ENCODE results near the gene COTL1.
"Not testable (repeated sequence)": the region's sequence is repeated elsewhere in the genome, so short reads cannot be mapped to it uniquely, and the experiment has no call there.

The COTL1 gene

GRCh38 chr16:84574191-84574590 lies 43.7 kb downstream of the COTL1 start:
- DNase-seq (ENCODE audit: low read depth in 2 of 2, low spot score in 1 of 2): no peak

DNA sequence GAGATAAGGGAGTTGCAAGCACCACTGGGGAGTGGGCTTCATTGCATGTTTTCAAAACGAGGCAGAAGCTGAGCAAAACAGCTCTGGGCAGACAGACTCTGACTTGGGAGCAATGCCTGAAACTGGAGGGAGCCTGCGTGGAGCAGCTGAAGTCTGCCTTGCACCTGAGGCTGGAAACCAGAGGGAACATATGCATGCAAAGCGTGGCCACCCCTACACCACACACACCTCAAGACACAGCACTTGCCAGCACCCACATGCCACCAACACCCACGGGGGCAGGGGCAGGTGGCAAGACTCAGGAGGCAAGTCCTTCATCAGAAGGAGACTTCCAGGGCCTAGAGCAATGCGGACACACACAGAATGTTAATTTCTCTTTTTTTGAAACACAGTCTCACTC lies 45.8 kb downstream of the COTL1 start:
- DNase-seq (ENCODE audit: low read depth in 2 of 2, low spot score in 1 of 2): no peak

DNA sequence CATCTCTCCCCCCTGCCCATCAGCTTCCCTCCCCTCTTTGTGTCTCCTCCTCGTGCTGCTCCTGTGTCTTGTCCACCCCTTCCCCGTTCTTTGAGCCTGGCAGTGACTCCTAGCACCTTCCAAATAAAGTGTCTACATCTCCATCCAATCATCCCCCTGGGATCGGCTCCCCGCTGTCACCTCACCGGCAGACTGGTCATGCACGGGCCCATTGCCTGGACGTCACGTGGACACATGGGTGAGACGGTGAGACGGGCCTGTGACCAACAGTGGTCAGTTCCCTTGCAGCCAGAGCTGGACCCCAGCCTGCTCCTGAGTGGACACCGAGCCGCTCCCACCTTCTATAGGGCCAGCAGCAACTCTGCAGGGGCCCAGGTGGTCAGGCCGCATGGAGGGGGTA lies 46.4 kb downstream of the COTL1 start:
- DNase-seq (ENCODE audit: low read depth in 2 of 2, low spot score in 1 of 2): no peak

DNA sequence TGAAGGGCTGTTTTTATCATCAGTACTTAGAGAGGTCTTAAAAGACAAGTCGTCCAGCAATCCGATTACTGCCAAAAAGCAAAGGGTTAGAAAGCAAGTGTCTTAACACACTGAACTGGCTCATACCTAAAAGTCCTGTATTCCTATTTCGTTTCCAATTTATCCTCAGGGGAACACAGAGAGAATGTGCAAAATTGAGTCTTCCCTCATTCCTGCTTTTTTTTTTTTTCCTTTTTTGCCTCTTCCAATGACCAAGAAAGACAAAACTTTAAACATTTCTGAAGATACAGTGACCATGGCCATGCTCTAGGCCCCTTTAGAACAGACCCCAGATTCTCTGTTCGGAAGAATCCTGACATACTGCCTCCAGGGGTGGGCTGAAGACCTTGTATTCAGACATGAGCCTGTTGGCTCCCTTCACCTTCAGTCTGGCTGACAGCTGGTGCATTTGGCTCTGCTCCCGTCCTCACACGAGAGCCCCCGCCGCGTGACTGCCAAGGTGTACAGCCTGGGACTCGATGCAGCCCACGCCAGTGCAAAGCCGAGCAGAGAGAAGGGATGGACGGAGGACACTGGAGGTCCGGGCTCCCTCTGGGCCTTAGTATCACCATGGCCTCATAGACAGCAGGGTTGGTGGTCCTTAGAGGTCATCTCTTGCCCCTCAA lies 47.0 kb downstream of the COTL1 start:
- DNase-seq (ENCODE audit: low read depth in 2 of 2, low spot score in 1 of 2): no peak

DNA sequence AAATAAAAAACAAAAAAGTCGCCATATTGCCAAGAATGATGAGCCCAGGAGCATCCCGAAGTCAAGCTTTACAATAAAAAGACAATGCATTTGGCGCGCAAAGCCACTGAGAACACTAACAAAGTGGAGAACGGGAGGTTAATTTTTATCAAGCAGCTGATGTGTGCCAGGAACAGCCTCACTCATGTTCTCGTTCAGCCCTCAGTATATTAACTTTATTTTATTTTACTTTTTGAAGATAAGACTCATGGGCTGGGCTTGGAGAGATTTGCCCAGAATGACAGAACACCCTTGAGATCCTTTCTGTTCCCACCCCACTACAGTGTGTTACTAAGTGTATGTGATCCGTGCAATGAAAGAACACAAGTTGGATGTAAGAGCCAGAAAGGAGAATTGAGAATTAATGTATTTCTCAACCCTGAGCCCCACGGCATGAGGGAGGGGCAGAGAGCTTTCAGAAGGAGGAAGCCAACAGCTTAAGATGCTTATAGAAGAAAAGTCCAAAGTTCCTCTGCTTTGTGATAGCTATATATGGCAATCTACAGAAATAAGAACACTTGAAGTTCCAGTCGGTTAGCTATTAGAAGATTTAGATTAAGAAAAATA lies 48.4 kb downstream of the COTL1 start:
- no peak for DNase-seq (ENCODE audit: low read depth in 2 of 2, low spot score in 1 of 2)

- no peak for DNase-seq (ENCODE audit: low read depth in 2 of 2, low spot score in 1 of 2)
Observed at GRCh38 chr16:84568066-84568465, 49.8 kb downstream of the COTL1 start.

DNA sequence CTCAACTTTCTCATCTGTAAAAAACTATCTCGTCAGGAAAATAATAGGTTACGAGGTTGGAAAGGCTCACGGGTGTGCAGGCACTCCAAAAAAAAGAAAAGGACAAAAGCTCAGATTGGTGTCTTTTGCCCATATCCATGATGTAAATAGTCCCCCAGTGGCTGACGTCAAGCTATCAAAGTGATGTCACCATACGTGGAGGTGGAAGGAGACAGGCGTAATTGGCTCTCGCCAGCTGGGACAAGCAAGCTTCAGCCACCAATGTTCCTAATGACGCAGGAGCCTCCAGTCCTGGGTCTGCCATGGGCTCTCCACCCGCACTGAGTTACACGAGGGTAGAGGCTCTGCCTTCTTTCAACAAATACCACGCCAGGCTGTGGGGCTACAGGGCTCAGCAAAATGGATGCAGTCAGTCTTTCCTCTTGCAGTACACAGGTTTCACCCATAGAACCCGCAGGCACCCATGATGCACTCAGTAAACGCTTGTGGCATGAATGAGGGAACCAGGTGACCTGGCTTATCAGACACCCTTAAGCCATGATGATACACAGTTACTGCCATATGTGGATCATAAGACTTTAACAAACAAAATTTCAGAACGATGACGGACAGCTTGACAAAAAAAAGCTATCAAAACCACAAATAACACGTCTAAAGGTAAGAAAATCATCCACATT lies 50.5 kb downstream of the COTL1 start:
- no peak for DNase-seq (ENCODE audit: low read depth in 2 of 2, low spot score in 1 of 2)

DNA sequence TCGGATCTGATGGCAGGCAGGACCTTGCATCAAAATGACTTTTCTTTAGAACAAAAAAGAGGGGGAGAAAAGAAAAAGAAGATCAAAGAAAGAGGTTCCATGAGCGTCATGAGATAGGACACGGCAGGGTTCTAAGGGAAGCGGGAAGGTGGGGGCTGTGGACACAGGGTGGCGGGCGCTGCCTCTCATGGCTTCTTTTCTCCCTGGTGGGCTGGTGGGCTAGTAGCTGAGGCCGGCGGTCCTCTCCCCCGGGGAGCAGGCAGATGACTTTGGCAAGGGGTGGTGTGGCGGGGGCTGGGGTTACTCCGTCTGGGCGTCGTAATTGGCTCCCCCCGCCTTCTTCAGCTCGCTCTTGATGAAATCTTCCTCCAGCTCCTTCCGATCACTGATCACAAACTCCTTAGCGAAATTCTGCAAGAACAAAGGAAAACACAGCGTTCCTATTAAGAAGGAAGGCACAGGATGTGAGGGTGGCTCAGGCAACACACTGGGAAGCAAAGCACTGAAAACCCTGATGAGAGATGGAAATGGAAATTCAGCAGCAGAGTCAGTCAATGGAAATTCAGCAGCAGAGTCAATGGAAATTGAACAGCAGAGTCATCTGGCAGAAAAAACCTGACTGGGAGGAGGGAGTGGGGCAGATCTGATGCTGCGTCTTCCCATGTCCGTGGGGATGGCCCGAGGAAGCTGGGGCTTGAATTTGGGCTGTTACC lies 51.2 kb downstream of the COTL1 start:
- no peak for DNase-seq (ENCODE audit: low read depth in 2 of 2, low spot score in 1 of 2)

- DNase-seq (ENCODE audit: low read depth in 2 of 2, low spot score in 1 of 2): no peak
Observed at GRCh38 chr16:84565669-84566495, 52.0 kb downstream of the COTL1 start.

DNA sequence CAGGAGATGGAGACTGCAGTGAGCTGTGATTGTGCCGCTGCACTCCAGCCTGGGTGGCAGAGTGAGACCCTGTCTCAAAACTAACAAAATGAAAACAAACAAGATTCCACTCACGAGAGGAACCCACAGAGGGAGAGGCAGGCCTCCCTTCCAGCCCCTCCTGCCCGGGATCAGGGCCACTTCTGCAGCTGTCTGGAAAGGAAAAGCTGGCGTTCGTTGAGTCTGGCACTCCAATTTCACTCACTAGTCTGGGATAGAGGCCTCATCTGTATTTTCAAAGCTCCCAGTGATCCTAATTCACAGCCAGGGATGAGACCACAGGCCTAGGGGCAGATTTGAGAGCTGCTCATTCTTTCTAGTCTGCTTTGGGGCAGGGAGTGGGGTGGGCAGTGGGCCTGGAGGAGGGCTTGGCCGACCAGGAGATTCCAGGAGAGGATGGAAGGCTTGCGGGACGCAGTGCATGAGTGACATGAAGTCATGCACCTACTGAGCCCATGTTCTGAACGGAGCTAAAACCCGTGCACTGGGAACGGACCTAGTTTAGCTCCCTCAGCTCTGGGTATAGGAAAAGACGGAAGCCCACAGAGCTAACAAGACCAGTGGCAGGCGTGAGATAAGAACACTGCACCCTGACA lies 54.0 kb downstream of the COTL1 start:
- DNase-seq (ENCODE audit: low read depth in 2 of 2, low spot score in 1 of 2): no peak

DNA sequence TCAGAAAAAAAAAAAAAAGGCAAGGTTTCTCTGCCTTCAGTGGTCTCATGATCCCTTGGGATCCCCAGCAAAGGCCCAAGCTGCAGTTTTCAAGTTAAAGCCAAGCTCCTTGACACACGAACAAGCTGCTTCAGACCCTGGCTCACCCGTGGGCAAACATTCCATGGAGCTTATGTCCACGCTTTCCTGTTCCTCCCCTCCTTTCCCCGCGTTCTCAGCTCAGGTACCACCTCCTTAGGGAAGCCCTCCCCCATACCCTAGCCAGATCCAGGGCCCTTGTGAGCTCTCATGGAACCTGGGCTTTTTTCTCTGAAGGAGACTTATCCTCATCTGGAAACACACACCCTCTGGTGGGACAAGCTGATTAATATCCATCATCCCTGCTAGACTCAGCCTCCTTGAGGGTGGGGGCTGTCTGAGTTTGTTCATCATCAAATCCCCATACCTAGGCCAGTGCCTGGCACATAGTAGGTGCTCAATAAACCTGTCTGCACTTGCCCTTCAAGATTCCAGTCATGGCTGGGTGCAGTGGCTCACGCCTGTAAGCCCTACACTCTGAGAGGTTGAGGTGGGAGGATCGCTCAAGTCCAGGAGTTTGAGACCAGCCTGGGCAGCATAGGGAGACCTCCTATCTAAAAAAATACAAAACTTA lies 54.7 kb downstream of the COTL1 start:
- no peak for DNase-seq (ENCODE audit: low read depth in 2 of 2, low spot score in 1 of 2)

DNA sequence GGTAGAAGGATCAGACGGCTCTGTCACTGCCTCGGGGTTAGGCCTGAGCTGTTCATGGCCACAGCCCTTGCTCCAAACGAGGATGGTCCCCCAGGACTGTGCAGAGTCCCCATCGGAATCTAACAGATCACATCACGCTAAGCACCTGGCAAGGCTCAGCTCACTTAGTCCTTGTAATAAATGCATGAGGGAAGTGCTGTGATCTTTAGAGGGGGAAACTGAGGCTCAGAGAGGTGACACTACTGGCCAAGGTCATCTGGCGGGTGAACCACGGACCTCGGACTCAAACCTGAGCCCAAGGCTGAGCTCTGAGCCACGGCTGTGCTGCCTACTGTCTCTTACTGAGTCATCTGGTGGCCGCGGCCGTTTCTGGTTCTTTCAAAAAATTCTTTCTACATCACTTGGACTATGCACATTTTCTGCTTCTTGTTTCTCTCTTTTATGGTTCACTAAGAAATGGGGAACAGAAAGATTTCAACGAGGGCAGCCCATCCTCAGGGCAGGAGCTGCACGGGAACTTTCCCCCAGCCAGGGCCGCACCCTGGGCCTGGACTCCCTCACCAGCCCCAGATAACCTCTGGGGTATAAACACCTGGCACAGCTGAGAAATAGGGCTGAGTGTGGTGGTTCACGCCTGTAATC lies 55.6 kb downstream of the COTL1 start:
- DNase-seq (ENCODE audit: low read depth in 2 of 2, low spot score in 1 of 2): no peak

GRCh38 chr16:84561291-84561690 lies 56.6 kb downstream of the COTL1 start:
- no peak for DNase-seq (ENCODE audit: low read depth in 2 of 2, low spot score in 1 of 2)

DNA sequence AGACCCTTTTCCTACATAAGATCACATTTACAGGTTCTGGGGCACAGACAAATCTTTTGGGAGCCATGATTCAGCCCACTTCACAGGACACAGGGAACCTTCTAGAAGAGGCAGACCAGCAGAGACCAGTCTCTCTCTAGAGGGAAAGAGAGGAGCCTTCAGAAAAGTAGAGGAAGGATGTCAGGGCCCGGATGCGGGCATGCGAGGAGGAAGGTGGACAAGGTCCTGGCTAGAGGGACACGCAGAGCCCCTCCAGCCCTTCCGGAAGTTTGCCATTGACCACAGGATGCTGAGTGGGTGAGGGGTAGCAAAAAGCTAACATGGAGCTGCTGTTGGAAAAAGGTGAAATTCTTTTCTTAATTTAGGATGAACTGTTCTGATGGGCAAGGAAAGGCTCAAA lies 57.6 kb downstream of the COTL1 start:
- no peak for DNase-seq (ENCODE audit: low read depth in 2 of 2, low spot score in 1 of 2)

DNA sequence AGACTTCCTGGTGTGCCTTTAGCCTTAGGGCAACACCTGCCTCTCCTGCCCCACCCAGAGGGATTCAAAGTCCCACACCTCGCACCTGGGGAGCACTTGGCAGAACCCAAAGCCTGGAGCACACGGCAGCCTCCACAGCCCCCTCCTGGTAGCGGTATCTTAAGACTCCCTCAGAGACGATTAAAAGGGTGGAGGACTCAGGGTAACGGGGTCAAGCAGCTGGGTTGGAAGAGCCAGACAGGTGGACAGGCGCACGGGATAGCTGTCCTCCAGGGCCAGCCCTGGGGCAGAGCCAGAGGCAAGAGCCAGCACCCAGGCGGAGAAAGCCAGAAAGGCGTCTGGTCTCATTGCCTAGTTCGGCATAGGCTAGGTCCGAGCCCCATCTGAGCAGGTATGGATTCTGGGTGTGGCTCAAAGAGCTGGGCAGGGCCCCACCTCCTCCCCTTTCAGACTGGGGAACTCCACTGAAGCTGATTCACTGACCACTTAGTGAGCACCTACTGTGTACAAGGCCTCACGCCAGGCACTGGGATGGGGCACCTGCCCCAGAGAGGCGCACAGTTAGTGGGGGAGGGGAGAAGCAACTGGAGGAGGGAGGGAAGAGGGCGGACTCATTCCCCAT lies 58.5 kb downstream of the COTL1 start:
- DNase-seq (ENCODE audit: low read depth in 2 of 2, low spot score in 1 of 2): no peak

DNA sequence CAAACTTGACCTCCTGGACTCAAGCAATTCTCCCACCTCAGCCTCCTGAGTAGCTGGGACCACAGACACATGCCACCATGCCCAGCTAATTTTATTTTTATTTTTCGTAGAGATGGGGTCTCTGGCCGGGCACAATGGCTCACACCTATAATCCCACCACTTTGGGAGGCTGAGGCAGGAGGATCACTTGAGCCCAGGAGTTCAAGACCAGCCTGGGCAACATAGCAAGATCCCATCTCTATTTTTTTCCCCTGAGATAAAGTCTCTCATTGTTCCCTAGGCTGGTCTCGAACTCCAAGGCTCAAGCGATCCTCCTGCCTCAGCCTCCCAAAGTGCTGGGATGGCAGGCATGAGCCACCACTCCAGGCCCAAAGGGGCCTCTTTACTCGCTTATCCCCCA lies 59.0 kb downstream of the COTL1 start:
- not testable (repeated sequence) for DNase-seq (ENCODE audit: low read depth in 2 of 2, low spot score in 1 of 2)

DNA sequence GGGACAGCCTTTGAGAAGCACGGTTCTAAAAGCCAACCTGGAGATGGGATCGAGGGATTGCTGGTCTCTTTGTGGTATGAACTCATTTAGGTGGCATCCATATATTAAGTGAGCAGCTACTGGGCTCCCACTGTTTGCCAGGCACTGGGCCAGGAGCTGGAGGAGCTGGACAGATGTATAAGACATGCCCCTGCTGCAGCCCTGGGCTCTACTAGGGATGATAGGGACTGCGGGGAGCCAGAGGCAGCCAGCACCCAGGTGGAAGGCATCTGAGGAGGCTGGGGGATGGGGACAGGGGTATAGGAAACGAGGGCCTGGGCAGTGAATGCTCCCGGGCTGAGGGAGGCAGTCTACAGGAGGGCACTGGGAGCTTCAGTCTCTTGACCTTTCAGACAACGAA lies 60.4 kb downstream of the COTL1 start:
- no peak for DNase-seq (ENCODE audit: low read depth in 2 of 2, low spot score in 1 of 2)

- no peak for DNase-seq (ENCODE audit: low read depth in 2 of 2, low spot score in 1 of 2)
Observed at GRCh38 chr16:84557059-84557458, 60.8 kb downstream of the COTL1 start.
